ENCODE data around the gene COPG2. TPM values are rescaled to one million over a fixed set of nuclear protein-coding genes. Genes with fewer than 3 reads are reported as not detected.

COPG2 gene
- total and polyA plus RNA-seq, 12 donors, result 5.3 to 27.2 (median 22.9) TPM

- Histone ChIP-seq H3K36me3 (no peaks in the 10 kb centered on the region), H3K27ac (no peak overlapping the region), H3K9me3 (peaks cover 0 to 24% (median 10%) of the 10 kb centered on the region in 11 donors), H3K4me3 (no peak overlapping the region), H3K4me1 (no peaks in the 10 kb centered on the region), H3K27me3 (no peaks in the 10 kb centered on the region)
- DNase-seq (no peak), ATAC-seq (no peak)
- 73 to 77% methylated on average over 4 of the region's 4 CpGs for WGBS, 2 donors
- TF ChIP-seq CTCF (IDR thresholded peaks at IDR 0.05), result no peak
- intact Hi-C loops (cut with DNase I), result no loop called here
These were observed 204.8 kb downstream of the COPG2 start for GRCh38 chr7:130463553-130464434.

- ATAC-seq (no peak), DNase-seq (no peak)
- intact Hi-C loops (cut with DNase I), result no loop called here
- WGBS, 2 donors, result 64 to 85% methylated on average over 2 of the region's 2 CpGs
- H3K9me3 ChIP-seq, result peaks cover 0 to 27% (median 11%) of the 10 kb centered on the region in 11 donors
- H3K36me3 ChIP-seq, result no peaks in the 10 kb centered on the region
- H3K4me3 ChIP-seq, result no peak overlapping the region
- no peaks in the 10 kb centered on the region for H3K4me1 ChIP-seq
- H3K27me3 ChIP-seq, result no peaks in the 10 kb centered on the region
- TF ChIP-seq CTCF (IDR thresholded peaks at IDR 0.05), result no peak
- no peak overlapping the region for H3K27ac ChIP-seq
These were observed 207.3 kb downstream of the COPG2 start for GRCh38 chr7:130461272-130461671.

DNA sequence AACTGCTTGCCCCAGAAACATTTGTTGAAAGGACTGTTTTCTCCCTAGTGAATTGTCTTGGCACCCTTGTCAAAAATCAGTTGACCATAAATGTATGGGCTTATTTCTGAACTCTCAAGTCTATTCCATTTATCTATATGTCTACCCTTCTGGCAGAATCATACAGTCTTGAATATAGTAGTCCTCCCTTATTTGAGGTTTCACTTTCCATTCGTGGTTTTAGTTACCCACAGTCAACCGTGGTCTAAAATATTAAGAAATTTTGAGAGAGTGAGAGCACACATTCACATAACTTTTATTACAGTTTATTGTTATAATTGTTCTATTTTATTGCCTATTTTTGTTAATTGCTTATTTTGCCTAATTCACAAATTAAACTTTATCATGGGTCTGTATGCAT, 210.3 kb downstream of the COPG2 start:
- ATAC-seq (no peak), DNase-seq (no peak)
- Histone ChIP-seq H3K36me3 (no peaks in the 10 kb centered on the region), H3K9me3 (peaks cover 0 to 20% (median 11%) of the 10 kb centered on the region in 11 donors), H3K4me3 (no peak overlapping the region), H3K4me1 (no peaks in the 10 kb centered on the region), H3K27ac (no peak overlapping the region), H3K27me3 (no peaks in the 10 kb centered on the region)
- no peak for TF ChIP-seq CTCF (IDR thresholded peaks at IDR 0.05)
- intact Hi-C loops (cut with DNase I), result no loop called here
- 82 to 89% methylated on average over 2 of the region's 2 CpGs for WGBS, 2 donors

Small RNA genes lying within 50 kb of the gene (microRNA-seq; reads per million reads assigned to microRNA genes)
- gene MIR335, result 1,417 to 5,037 reads per million in 2 donors

Other genes starting within 250 kb of the COPG2 start
- gene CEP41, start 227.7 kb downstream of the COPG2 start, total RNA-seq, result 1 to 10 TPM; 3.1 to 6.3 (median 4.7) TPM
- 1 to 10 TPM; 2.2 to 5.4 TPM for gene CEP41, start 227.7 kb downstream of the COPG2 start, polyA plus RNA-seq
- 10 to 100 TPM in 2 of 10 donors, 1 to 10 TPM in 8; 1.5 to 26.2 (median 5.9) TPM for gene MEST, start 176.7 kb downstream of the COPG2 start, total RNA-seq
- 1 to 10 TPM; 4.4 to 4.5 TPM for gene MEST, start 176.7 kb downstream of the COPG2 start, polyA plus RNA-seq
- gene TSGA13, start 17.8 kb upstream of the COPG2 start, total RNA-seq, result not detected
- not detected for gene TSGA13, start 17.8 kb upstream of the COPG2 start, polyA plus RNA-seq
- gene KLF14, start 65.5 kb upstream of the COPG2 start, total RNA-seq, result under 1 TPM in 7 of 10 donors, not detected in 3; 0.07 to 0.49 (median 0.14) TPM
- gene KLF14, start 65.5 kb upstream of the COPG2 start, polyA plus RNA-seq, result under 1 TPM in 1 of 2 donors, not detected in 1; 0.03 TPM